AG20443 (cell line): ENCODE results near the gene RASL12.
"Not testable (repeated sequence)": the region's sequence is repeated elsewhere in the genome, so short reads cannot be mapped to it uniquely, and the experiment has no call there.

Experiments used
- DNase-seq: peaks from one replicate; pipeline ENCODE4 v3.0.0; 2012; ENCODE audit warnings: low spot score, mixed read lengths

RASL12 gene, protein sequence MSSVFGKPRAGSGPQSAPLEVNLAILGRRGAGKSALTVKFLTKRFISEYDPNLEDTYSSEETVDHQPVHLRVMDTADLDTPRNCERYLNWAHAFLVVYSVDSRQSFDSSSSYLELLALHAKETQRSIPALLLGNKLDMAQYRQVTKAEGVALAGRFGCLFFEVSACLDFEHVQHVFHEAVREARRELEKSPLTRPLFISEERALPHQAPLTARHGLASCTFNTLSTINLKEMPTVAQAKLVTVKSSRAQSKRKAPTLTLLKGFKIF

DNA sequence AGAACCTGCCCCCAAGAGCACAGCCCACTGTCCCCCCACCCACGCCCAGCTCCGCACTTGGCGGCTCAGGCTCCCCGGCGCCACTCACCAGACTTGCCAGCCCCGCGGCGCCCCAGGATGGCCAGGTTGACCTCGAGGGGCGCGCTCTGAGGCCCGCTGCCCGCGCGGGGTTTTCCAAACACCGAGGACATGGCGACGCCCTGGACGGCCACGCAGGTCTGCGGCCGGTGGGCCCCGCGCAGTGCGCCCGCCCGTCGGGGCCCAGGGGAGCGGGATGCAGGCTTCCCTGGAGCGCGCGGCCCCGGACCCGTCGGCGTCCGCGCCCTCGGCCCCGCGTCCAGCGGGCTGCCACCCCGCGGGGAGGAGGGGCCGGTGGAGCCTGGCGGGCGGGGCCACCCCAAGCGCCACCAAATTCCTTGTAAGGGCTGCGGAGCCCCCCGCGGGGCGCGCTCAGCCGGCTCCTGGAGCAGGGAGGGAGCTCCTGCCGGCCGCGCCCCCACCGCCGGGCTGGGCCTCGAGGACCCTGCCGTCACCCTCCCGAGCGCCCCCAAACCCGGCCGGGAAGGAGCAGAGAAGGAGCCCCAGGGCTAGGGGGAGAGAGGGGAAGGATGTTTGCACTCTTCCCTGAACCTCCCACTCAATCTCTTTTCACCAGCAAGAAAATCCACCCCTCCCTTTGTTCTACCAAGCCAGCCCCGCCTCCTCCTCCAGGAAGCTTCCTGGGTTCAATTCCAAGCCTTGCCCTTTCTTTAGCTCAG is at the start of gene RASL12:
Gene RASL12 (minus strand): TSS at position 347 of the 758 bp plus-strand sequence. CDS start 156 bp downstream, at position 191.
- DNase-seq: peak; percentile 50

DNA sequence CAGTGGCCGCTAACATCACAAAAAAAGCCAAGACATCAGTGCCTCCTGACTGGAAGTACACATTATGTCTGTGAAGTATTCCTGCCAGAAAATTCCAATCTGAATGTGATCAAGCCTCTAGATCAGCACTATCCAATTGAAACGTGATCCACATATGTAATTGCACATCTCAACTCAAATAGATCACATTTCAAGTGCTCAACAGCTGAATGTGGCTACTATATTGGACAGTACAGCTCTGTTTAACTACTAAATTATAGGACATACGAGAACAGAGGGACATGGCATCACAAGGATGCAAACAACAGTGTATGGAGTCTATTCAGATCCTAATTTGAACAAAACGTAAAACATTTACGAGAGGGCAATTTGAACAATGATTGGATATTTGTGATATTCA is 47.8 kb upstream of the RASL12 start:
- no peak for DNase-seq

DNA sequence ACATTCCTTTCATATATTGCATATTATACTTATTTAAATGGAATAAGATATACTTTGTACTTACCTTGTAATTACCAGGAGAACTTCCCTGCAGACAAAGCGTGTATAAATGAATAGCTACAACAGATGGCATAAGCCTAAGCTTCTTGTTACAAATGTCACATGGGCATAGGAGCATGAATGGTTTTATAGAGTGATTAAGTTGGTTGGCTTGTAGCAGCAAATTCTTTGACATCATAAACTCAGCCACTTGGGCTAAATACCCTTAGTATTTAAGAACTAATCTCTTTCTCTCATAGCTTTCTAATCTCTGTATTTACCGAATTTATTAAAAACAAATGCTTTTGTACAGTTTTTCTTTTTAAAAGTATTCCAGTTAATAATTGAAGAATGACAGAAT is 47.3 kb upstream of the RASL12 start, which contains the start of gene UBAP1L:
Gene UBAP1L (minus strand): TSS at position 115 of the 400 bp plus-strand sequence. CDS start 8,985 bp downstream, outside the sequence.
- no peak for DNase-seq

DNA sequence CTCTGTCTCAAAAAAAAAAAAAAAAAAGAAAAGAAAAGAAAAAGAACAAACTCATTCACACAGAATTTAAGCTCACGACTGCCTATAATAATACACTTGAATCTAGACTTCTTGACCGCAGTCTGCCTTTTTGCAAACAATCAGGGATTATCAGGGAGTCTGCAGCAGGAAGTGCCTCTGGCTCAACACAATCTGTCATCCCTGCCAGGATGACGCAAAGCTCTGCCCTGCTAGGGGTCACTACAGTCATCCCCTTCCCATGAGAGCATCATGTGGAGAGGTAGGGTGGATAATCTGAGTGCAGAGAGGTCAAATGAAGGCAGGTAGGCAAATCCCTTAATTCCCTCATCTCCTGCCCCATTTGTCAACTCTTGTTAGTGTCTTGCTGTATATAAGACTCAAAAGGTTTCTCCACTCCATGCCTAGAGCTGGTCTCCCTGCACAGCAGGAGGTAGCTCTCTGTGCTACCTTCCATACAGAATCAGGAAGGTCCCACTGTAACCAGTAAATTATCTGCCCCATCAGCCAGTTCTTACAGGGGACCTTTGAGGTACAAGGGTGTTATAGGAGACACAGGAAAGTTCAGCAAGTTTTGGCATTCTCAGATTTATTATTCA is 43.0 kb upstream of the RASL12 start:
- no peak for DNase-seq

DNA sequence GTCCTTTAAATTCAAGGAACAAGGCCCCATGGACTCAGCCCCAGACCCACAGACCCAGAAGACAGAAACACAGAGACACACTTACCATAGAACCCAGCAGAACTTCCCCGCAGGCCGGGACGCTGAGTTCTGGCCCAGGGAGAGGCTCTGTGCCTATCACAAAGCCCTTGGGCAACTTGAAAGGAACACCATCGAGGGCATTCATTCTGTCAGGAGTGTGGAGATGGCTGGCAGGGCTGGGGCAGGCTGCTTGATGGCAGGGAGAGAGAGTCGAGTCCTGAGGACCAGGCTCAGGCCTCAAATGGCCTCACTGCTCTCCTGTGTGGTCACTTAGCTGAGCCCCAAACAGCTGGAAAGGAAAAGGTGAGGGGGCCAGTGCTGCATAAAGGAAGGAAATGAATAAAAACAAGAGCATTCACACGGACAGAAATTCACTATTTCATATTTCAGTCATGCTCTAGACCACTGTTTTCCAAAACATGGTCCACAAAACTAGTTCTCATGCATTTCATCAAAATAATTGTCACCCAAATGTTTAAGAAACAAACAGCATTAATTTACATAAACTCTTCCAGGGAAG is 38.3 kb upstream of the RASL12 start:
- no peak for DNase-seq

DNA sequence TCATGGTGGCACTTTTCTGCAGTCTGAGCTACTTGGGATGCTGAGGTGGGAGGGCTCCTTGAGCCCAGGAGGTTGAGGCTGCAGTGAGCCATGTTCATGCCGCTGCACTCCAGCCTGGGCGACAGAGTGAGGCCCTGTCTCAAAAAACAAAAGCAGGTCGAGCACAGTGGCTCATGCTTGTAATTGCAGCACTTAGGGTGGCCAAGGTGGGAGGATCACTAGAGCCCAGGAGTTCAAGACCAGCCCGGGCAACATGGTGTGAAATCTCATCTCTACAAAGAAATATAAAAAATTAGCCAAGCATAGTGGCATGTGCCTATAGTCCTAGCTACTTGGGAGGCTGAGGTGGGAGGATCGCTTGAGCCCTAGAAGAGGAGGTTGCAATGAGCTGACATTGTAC is 37.2 kb upstream of the RASL12 start:
- DNase-seq: no peak

DNA sequence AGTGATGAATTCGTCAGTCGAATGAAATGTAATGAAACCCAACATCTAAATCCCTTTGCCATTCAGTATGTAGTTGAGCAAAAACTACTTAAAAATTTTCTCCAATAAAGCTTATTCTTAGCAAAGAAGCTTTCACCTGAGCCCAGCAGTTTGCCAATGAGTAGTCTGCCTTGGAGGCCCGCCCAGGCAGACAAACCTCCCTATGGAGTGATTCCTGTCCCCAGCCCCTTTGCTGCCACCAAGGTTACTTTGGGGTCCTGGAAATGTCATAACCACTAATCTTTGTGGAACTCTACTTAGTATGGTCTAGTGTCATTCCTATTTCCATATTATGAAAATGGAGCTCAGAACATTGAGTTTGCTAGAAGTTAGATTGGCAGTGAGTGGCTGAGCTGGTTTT is 35.1 kb upstream of the RASL12 start:
- no peak for DNase-seq

DNA sequence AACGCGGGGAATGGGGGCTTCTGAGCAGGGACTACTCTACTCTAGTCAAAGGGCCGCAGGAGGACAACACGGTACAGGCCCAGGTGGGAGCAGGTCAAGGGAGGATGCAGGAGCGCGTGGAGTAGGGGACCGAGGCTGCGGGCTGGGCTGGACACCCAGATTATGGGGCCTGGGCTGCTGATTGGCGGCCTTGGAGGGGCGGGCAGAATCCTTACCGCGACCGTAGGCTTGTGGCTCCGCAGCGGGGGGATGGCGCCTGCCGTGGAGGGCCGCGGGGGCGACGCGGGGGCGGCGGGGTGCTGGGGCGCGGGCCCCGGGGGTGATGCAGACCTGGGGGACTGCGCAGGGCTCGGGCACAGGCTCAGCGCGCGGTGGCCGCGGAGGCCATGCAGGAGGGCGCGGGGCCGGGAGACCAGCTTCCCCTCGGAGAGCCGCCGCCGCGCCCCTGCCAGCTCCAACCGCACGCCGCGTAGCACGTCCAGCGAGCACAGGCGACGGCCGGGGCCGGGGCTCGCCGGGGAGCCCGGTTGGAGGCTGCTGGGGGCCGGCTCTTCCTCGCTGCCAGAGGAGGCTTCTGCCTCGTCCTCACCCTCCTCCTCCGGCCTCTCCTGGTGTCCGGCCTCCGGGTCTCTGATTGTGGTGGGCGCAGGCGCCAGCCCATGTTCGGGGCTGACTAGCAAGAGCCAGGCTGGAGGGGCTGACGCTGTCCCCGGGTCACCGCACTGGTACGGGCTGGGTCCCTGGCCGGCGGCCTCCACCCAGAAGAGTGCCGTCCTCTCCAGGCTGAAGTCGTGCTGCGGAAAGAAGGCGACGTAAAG is 34.3 kb upstream of the RASL12 start:
- no peak for DNase-seq

DNA sequence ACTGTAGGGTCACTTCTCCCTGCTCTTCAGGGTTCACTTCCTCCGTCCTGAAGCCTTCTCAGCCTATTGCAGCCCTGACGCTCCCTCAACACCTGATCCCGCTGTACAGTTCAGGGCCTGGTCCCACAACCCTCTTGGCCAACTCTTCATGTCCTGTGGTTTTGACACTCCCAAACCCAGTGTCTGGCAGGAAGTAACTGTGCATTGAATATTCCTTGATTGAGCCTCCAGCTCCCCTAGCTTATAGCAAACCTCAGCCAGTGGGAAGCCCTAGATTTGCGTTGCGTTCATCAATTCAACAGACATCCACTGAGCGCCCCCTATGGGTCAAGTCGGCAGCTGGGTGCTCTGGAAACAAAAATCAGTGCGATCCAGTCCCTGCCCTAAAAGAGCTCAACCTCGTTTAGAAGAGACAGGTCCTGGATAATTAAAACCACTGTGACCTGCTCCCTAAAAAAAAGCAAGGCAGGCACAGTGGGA is 33.7 kb upstream of the RASL12 start:
- DNase-seq: peak; percentile 75

DNA sequence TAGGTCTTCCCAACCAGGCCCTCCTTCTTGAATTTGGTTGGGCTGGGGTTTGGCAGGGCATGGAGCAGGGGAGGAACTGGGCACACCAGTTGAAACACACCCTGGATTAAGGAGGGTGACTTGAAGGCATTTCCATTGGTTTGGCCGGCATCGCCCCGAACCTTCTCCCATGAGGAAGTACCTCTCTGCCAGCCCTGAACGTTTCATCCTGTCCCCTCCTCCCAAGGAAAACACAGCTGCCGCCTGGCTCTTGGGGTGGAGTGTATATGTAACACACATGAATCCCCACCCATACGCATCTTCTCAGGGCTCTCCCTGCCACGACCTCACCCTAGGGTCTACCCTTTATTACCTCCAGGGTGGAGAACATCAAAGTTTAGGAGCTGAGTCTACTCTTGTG is 32.7 kb upstream of the RASL12 start:
- DNase-seq: no peak

DNA sequence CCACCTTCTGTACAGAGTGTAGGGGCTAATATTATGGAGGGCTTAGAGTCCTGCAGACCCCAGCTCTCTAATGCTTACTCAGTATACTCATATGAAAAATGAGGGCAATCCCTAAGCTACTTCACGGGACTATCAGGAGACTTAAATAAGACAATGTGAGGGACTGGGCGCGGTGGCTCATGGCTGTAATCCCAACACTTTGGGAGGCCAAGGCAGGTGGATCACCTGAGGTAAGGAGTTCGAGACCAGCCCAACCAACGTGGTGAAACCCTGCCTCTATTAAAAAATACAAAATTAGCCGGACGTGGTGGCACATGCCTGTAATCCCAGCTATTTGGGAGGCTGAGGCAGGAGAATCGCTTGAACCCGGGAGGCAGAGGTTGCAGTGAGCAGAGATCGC is 32.0 kb upstream of the RASL12 start:
- not testable (repeated sequence) for DNase-seq

DNA sequence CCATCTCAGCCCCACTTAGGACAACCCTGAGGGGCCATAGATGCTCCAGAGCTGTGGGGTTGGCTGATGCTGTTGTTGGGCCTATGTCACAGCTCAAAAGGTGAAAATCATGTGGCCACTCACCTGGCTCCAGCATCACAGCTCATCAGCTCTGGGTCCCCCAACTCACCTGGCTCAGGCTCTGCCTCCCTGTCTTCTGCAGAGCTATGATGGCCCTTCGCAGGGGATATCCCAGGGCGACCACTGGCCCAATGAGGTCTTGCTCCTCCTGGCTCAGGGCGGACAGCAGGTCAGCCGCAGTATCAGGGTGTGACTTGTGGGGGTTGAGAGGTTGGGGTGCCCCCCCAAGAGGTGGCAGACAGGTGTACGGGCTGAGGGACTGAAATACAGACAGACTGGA is 31.5 kb upstream of the RASL12 start:
- no peak for DNase-seq

DNA sequence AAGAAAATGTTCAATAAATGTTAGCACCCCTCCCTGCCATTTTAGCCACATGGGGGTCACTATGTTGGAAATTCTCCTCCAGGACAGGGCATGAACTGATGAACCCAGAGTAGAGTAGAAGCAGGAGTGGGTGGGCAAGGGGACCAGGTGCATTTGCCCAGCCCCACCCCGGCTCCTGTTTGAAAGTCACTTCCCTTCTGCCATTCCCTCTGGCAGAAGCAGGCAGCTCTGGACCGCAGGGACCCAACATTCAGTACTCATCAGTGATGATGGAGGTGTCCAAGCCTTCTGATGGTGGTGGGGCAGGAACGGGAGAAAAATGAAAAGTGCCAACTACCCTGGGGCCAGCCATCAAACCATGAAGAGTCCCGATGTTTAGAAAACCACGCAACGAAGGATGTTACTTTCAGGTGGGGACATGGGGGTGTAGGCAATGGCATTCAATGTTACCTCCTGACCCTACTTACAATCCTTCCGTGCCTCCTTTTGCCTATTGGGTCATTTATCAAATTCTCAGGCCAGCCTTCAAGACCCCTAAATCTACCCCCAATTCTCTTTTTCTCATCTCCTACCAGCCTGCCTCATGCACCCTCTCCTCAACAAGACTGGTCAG is 30.0 kb upstream of the RASL12 start:
- no peak for DNase-seq

DNA sequence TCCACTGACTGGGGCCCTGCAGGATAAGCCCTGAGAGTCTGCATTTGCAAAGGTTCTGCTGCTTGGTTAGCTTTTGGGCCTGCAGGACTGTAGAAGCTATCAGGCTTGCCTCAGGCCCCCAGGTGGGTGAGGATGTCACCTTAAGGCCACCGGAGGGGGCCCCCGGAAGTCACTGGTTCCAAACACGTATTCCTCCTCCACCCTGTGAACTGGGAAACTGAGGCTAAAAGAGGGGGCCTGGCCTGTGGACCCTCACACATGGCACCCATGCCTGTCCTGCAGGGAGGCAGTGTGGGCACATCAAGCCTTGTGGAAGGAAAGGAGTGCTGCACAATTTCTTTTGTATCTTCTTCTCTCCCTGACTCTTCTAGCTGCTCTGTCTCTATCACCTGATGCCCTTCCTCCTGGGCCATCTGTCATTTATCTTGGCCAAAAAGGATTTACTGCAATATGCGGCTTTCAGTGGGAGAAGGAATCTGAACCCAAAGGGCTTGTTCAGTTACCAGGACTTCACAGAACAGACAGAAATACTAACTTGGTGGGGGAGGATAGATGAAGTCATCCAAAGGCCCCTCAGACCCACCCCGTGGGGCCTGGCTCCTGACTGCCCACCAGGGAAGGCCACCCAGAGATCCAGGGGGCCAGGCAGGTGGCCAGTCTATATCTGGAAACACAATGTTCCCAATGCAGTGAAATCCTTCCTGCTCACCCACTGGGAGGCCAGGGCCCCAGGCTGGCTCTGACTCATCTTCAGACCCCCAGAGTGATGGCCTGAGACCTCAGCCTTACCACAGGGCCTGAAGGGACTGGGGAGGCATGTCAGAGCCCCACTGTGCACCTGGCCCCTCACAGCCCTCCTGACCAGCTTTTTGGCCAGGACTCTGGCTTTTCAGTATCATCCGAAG is 28.9 kb upstream of the RASL12 start:
- DNase-seq: no peak

DNA sequence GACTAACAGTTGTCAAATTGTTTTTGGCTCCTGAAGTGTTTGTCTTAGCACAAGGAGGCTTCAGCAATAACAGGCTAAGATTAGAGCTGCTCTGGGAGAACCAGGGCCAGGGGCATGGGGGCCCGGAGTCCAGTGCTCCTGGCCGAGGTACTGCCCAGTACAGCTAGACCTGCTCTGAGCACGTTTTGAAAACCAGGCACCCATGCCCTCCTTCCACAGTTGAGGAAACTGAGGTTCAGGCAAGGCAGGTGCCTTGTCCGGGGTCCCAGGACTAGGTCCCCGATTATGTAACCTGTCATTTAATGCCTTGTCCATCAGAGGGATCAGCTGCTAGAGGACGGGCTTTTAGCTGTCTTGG is 27.9 kb upstream of the RASL12 start:
- DNase-seq: no peak

DNA sequence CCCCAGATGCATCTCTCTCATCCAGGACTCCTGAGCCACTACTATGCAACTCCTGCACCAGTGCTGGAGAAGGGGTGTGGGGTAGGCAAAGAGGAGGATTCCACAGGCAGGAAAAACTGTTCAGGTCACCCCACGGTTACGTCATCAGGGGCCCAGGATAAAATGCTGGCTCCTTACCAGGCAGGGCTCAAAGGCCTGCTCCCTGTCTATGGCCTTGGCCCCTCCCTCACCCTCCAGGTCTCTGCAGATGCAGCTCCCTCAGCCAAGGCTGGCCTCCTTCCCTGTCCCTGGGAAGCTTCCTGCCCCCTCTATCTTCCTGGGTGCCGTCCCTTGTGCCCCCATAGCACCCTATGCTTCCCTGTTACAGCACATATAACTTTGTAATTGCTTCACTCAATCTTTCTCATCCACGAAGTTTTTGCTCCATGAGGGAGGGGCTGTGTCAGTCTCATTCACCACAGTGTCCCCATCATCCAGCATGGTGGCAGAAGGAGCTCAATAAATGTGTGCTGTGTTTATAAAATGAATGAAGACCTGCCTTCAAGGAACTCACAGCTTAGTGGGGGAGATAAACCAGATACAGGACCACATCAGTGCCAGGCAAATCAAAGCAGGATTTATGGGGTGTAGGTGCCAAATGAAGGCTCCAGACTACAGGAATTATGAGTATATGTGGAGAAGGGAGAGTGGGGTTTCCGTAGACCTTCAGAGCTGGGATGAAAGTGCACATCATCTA is 27.4 kb upstream of the RASL12 start:
- no peak for DNase-seq

DNA sequence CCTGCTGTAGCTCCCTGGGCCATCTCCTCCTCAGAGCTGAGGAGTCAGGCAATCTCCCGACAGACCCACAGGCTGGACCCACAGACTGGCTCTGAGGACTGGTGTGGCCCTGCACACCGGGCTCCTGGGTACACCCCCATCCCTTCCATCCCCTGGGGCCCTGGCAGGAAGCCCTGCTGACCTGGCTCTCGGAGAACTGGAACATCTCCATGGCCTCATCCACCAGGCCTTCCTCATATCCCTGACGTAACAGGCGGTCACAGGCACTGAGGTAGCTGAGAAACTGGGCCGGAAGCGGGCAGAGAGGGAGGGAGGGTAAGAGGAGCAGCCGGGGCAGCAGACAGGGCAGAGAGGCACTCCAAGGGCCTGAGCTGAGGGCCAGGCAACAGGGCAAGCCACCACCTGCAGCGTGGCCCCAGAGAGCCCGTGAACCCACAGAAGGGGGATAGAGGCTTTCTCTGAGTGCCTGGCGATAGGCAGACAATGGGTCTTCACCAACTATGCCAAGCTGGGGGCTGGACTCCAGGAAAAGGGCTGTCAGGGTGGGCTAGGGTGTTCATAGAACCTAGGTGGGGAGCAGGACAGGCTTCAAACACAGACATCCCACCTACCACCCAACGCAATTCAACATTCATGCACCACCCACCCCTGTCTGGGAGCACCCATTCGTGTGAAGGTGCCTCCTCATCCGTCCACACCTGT is 26.7 kb upstream of the RASL12 start:
- no peak for DNase-seq

DNA sequence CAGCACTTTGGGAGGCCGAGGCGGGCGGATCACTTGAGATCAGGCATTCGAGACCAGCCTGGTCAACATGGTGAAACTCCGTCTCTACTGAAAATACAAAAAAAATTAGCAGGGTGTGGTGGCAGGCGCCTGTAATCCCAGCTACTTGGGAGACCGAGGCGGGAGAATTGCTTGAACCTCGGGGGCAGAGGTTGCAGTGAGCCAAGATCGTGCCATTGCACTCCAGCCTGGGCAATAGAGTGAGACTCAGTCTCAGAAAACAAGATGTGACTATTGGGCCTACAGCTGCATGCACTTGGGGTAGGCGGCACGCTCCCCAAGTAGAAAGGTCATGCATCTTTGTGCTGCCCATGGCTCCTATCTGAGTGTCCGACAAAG is 26.0 kb upstream of the RASL12 start:
- DNase-seq: not testable (repeated sequence)
